Stimulated activated naive CD4-positive, alpha-beta T cell (primary cell): ENCODE results near the gene SMTNL1.
"Not testable (repeated sequence)": the region's sequence is repeated elsewhere in the genome, so short reads cannot be mapped to it uniquely, and the experiment has no call there.

Experiments used
- DNase-seq, 6 experiments: peaks; one replicate each; lab custom pipeline; 2025; lab: John Stamatoyannopoulos, UW

Gene SMTNL1

DNA sequence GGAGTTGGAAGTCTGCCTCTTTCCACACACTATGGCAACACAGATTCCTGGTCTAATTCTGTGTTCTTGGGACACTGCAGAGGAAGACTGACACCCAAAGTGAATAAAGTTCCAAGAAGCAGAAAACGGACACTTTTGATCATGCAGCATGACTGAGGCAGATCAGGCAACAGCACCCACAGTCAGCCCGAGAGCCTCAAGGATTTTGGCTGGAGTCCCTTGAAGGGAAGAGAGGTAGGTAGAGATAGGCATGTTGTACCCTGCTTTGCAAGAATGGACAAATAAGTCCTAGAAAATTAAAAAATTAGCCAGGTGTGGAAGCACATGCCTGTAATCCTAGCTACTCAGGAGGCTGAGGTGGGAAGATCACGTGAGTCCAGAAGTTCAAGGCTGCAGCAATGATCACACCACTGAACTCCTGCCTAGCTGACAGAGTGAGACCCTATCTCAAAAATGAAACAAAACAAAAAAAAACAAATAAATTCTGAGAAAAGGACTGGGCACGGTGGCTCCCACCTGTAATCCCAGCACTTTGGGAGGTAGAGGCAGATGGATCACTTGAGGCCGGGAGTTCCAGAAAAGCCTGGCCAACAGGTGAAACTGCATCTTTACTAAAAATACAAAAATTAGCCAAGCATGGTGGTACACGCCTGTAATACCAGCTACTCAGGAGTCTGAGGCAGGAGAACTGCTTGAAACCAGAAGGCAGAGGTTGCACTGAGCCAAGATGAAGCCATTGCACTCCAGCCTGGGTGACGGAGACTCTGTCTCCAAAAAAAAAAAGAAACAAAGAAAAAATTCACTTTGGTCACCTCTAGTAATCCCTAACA is 28.8 kb upstream of the SMTNL1 start:
- DNase-seq, result no peak

DNA sequence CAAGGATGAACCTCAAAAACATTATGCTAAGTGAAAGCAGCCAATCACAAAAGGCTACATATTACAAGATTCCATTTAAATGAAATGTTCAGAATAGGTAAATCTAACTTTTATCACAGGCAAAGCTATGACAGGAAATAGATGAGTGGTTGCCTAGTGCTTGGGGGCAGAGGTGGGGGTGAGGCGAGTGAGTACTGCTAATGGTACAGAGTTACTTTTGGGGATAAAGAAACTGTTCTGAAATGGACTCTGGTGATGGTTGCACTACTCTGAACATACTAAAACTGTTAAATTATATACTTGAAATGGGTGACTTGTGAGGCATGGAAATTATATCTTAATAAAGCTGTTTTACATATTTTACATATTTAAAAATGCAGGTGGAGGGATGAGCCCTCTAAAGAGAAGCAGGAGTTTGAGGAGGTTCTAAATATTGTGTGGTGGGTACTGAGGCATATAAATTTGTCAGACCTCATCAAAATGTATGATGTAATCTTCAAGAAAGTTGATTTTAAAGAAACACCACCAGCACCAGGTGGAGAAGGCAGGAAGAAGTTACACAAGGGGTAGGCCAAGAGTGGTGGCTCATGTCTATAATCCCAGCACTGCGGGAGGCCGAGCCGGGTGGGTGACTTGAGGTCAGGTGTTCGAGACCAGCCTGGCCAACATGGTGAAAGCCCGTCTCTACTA is 25.5 kb upstream of the SMTNL1 start:
- DNase-seq, result no peak

DNA sequence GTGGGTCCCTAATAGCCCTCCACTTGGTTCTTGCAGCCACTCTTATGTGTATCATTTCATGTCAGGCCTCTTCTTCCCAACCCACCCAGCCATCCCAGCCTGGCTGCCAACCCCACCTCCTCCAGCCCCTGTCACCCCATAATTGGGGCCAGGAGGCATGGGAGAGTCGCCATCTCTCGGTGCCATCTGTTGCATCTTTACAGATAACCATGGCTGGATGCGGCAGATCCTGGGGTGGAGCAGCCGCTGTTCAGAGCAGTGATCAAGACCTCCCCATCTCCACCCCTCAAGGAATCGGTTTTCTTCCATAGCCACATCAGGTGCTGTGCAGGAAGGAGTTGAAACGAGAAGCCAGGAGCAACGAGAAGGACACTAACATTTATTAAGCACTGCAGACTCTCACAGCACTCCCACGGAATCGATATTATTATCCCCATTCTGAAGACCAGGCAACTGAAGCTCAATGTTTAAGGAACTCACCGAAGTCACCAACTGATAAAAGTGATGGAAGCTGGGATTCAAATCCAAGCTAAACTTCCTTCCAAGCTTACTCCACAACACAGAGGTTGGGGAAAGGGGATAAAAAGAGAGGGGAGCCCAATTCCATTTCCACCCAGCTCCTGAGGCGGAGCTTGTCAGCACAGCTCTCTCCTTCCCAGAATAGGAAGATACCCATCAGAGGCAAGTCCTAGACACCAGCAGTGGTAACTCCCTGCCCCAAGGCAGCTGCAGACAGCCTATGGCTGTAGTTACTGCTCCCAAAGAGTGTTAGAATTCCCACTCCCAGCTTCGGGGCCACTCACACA is 24.5 kb upstream of the SMTNL1 start:
- no peak for DNase-seq

DNA sequence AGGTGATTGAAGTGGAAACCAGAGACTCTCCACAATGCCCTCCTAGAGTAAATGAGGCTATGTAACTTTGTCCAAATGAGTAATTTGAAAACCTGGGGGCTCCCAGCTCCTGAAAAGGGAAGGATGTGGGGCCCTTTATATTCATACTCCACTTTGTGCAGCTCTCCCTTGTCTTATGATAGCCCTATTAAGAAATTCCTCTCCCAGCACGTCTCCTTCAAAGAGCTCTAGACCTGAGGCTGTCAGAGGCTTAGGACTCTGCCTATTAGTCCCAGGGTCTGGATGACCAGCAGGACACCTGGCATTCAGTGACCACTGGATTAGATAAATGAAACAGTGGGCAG is 24.0 kb upstream of the SMTNL1 start:
- no peak for DNase-seq

DNA sequence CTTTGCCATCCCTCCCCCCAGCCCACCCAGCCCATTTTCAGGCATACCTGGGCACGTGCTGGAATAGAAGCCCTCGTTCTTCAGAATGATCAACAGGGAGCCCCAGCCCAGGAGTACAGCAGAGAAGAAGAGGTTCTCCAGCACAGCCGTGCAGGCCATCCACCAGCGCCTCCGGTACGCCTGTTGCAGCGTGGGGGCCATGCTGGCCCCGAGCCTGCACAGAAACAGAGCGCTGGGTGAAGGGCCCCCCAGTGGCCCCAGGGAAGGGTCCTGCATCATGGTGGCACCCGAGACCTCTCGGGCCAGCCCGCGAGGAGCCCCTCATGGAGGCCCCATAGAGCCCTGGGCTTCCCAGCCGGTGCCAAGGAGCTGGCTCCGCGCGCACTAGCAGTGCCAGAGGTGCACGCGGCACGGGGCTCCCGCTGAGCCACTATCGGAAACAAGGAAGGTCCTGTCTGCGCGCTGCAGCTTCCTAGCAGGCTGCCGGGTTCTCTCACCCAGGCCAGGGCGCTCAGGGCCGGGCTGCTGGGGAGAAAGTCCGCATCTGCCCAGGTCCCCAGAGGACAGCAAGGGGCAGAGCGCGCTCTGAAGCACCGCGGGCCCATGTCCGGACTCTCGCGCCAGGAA is 23.4 kb upstream of the SMTNL1 start:
- DNase-seq, result peak in 3 of 6 experiments; percentile 21 to 44 (median 27)

DNA sequence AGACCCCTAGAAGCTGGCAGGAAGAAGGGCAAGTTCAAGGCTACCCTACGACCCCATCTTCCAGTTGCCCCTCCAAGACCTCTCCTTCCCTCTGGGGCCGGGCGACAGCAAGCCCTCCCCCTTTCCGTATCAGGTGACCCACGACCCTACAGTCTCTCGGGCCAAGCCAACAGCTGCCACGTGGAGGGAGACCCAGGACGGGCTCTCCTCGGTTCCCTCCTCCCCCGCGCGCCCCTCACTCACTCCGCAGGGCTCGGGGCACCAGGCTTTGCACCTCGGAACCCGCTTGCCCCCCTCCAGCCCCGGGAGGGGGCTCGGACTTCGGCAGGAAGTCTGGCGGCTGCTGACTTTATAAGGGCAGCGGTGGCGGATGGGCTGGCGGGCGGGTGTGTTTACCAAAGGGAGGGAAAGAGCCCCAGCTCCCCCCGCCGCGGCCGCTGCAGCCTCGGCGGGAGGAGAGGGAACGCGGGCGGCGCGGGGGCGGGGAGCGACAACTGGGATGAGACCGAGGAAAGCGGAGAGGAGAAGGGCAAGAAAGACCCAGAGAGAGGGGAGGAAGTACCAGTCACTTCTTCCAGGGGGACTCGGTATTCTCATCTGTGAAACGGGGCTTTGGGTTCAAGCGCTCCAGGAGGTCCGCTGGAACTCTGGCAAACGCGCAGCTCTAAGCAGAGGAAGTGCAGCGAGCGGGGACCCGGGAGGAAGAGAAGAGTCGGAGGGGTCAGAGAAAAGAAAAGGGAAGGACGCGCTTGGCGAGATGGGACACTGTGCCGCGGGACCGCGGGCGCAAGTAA is 22.7 kb upstream of the SMTNL1 start:
- peak in 5 of 6 experiments; percentile 19 to 37 (median 23) for DNase-seq

DNA sequence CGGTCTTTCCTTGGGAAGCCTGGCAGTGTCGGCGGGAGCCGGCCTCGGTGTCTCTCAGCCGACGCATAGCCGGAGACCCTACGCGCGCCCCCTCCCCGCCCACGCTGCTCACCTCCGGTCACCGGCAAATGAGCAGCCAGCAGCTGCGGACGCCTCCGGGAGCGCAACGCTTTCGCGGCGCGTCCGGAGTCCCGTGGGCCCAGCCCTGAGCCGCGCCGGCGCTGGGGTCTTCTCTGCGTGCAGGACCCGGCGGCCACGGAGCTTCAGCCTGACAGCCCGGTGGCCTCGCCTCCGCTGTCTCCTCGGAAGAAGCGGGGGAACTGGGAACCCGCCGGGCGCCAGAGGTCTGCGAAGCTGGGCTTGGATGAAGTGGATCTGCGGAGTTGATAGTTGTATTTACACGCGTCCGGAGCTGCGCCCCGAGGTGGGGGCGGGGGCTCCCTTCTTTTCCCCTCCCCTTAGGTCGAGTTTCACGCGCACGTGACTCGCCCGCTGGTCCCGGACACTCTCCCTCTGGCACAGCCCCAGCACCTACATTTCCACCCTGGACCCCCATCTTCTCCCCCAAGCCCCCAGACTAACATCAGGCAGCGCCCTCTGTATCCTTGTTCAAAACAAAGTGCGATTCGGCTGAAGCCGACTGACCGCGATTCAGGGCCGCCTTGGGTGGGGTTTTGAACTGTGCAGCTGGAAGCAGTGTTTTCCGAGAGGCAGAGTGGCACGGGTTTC is 21.9 kb upstream of the SMTNL1 start, which contains the start of gene SLC43A1:
Gene SLC43A1 (minus strand): TSS at position 371 of the 729 bp plus-strand sequence. CDS start 1,591 bp downstream, outside the sequence.
- DNase-seq, result peak in 2 of 6 experiments; percentile 21 to 22

DNA sequence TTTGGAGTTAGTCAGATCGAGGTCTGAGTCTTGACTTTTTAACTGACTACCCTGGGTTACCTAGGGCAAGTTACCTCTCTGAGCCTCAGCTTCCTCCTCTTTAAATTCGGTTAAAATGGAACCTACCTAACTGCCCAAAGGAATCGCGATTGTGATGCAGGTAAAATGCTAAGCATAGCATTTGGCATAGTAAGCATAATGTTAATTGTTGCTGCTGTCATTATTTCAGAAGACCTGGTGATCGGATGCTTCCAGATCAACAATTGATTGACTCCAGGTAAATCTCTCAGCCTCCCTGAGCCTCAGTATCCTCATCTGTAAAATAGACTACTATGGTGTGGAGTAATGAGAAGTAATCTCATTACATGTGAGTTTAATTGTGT is 21.3 kb upstream of the SMTNL1 start:
- DNase-seq, result no peak

DNA sequence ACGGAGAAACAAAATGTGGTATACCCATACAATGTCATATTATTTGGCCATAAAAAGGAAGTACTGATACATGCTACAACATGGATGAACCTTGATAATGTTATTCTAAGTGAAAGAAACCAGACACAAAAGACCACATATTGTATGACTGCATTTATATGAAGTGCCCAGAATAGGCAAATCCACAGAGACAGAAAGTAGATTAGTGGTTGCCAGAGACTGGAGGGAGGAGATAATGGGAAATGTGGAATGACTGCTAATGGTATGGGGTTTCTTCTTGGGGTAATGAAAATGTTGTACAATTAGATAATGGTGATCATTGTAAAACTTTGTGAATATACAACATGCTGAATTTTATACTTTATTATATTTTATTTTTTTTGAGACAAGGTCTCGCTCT is 16.3 kb upstream of the SMTNL1 start:
- DNase-seq, result no peak

DNA sequence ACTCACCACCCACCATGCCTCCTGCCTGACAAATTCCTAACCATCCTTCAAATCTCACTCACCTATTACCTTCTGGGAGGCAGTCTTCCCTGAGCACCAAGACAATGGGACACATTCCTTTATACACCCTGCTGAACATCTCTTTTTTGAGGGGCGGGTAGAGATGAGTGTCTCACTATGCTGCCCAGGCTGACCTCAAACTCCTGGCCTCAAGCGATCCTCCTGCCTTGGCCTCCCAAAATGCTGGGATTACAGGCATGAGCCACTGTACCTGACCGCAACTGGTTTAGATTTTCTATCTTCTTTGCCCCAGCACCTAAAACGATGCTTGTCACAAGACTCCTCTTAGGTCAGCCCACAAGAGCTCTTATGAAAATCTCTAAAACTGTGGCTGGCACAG is 14.0 kb upstream of the SMTNL1 start:
- DNase-seq, result no peak

DNA sequence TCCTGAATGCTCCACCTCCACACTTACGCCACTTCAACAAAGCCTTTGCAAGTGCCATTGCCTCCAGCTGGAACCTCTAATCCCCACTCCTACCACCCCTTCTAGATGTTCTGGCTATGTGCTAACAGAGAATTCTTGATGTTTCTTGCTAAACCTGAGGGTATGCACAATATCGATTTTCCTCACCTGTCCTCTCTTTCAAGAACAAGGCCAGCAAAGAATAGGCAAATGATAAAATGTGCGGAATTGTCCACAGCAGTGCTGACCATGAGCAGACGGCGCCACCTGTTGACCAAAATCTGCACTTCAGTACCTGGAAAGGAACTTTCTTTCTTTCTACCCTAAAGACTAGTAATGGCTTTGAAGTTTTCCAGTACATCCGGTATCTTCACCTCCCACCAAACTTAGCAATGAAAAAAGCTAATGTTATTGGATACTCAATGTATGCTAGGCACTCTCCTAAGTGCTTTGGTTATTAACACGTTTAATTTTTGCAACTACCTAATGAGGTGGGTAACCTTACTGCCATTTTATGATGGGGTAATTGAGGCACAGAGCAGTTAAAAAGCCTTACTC is 10.3 kb upstream of the SMTNL1 start:
- peak; percentile 43 to 78 (median 62) for DNase-seq

DNA sequence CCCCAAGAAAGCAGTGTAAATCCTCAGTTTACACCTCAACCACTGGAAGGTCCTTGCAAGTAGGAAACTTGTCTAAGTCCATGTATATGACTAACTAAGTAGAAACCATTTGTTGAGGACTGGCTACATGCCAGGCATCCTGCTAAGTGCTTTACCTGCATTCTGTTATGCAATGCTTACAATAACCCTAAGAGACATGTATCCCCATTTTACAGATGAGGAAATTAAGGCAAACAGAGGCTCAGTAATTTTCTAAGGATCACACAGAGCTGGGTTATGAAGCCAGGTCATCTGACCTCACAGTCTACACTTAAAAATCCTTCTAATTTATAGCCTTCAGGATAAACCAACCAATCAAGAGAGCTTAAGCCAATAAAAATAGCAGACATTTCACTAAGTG is 8.4 kb upstream of the SMTNL1 start:
- no peak for DNase-seq

DNA sequence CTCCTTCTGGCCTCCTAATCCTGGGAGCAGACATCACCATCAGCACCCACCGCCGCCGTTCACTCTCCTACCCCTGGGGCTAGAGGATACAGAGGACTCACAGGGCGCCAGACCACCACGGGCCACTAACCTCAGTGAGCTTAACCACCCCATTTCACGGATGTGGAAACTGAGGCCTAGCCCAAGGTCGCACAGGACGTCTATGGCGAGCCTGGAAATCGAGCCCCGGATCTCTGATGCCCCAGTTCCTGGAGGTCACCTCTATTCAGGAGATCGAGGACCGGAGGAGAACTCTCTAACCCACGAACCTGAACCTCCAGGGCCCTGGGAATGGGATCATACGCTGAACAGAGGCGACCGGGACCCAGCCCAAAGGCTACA is 7.2 kb upstream of the SMTNL1 start:
- no peak for DNase-seq

DNA sequence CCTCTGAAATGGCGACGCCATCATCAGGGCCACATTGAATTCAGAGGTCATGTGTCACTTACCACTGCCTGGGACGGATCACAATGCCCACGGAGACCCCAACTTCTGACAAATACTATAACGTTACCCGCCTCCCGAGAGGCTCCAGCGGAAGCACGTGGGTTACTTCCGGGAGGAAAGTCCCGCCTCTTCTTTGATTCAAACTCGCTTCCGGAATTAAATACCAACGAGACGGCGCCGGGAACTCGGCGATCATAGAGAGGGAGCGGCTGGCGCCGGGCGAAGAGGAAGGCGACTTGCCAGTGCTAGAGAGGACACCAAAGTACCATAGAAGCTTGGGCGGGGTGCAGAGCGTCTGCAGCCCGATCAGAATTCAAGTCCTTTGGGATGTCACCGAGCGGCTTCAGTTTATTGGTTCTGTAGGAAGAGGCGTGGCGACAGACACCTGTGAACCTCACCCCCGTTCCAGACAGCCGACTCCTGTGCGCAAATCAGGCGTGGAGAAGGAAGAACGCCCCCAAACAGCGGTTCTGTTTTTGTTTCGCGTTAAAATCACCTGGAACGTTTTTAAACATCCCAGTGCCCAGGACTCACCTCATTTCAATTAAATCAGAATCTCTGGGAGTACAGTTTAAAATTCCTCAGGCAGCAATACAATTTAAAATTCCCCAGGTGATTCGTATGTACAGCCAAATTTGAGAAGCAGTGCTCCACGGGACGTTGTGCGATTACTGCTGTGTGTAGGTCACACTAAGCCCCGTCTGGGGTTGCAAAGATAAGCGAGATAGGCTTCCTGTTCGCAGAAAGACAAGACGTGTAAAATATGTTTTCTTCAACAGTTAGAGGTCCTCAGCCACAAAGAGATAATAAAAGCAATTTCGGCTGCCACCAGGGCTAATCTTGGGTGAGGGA is 6.5 kb upstream of the SMTNL1 start, which contains the start of gene TIMM10:
Gene TIMM10 (minus strand): TSS at position 159 of the 912 bp plus-strand sequence. CDS start 565 bp downstream, outside the sequence.
- DNase-seq, result peak; percentile 83 to 98 (median 94)

DNA sequence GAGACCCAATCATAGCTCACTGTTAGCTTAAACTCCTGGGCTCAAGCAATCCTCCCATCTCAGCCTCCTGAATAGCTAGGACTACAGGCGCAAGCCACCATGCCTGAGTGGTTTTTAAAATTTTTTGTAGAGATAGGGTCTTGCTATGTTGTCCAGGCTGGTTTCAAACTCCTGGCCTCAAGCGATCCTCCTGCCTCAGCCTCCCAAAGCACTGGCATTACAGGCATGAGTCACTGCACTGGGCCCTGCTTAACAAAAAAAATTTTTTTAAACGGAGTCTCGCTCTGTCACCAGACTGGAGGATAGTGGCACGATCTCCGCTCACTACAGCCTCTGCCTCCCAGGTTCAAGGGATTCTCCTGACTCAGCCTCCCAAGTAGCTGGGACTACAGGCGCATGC is 2.9 kb upstream of the SMTNL1 start:
- DNase-seq, result not testable (repeated sequence)

DNA sequence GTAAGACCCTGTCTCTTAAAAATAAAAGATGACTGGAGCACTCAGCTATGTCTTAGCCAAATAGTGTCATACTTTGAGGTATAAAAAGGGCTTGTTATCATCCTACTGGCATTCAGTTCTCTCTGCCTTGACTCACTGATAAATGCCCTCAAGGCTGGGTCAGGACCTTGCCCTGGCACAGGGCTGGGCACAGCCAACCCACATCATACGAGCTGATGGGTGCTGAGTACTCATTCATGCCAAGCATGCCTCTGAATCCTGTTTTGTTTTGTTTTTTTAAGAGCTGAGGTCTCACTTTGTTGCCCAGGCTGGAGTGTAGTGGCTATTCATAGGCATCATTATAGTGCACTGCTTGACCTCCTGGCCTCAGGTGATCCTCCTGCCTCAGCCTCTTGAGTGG is 1.9 kb downstream of the SMTNL1 start:
- DNase-seq, result no peak

DNA sequence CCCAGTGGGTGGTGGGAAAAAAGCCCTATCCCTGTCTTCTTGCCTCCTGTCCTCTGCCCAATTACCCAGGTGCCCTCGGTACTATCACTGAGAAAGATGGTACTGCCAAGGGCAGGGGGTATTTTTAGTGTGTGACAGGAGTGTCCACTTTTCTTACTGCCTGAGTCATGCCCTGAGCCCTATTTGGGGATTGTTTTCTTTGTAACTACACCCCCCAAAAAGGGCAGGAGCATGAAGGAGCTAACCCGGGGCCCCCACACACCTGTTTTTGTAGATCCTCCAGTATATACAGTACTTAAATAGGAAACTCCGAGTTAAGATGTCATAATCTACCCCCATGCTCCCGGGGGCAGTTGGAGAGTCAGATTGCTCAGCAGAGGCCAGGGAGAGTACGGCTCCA is 3.8 kb downstream of the SMTNL1 start:
- no peak for DNase-seq

DNA sequence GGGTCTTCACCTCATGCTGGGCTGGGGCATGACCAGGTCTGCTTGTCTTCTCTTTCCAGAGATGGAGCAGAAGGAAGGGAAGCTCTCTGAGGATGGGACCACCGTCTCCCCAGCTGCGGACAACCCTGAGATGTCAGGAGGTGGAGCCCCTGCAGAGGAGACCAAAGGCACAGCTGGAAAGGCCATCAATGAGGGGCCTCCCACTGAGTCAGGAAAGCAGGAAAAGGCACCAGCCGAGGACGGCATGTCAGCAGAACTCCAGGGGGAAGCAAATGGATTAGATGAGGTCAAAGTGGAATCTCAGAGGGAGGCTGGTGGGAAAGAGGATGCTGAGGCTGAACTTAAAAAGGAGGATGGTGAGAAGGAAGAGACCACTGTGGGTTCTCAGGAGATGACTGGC is 5.2 kb downstream of the SMTNL1 start:
- no peak for DNase-seq

DNA sequence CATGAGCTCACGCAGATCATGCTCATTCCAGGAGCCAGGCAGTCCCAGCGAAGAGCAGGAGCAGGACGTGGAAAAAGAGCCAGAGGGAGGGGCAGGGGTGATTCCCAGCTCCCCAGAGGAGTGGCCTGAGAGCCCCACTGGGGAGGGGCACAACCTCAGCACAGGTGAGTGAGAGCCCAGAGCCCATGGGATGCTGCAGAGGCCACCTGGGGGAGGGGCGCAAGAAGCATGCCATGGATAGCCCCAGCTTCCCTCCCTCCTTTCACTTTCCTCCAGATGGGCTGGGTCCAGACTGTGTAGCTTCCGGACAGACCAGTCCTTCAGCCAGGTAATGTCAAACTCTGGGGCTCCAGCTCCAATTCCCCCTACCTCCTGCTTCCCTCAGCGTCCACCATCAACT is 6.2 kb downstream of the SMTNL1 start:
- DNase-seq, result no peak
